GM18505 (cell line): Measurements from ENCODE around the gene ACSL6.

ENCODE experiments used
- ATAC-seq: cut with Tn5 transposase; IDR thresholded peaks from one replicate; pipeline ENCODE4 v1.9.1; 2021; ENCODE audit not compliant: unreplicated experiment
- POLR2A ChIP-seq: IDR thresholded peaks from 4 replicates; pipeline ENCODE4 v1.6.1; 2011; ENCODE audit warnings: borderline replicate concordance; ENCODE audit not compliant: insufficient read depth, insufficient read length; ENCODE audit errors: extremely low read depth

Gene ACSL6

DNA sequence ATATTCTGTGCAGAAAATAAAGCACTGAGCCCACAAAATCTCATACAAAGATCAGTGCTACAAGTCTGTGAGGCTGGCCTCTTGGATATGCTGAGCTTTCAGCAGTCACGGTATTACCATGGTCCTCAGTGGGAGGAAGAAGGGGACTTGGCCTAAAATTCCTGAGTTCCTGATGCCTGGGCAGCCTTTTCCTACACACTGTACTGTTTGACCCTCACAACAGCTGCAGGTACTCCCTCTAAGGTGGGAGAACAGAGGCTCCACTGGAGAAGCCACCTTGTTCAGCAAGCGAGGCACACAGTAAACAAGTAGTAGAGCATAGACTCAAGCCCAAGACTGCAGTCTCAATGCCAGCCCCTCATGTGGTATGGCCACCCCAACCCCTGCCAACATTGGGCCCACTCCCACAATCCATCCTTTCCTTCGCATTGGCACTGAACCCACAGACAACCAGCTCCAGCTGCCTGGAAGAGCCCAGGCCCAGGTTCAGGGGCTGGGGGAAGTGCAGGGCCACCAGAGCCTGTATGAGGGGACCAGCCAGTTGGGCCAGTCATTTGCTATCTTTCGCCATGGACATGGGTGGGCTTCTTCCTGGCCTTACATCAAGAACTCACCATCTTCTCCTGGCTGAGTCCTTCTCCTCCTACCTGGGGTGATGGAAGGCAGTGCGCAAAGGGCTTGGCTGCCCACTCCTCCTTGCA is 14.3 kb downstream of the ACSL6 start:
- TF ChIP-seq POLR2A = no peak
- no peak for ATAC-seq

DNA sequence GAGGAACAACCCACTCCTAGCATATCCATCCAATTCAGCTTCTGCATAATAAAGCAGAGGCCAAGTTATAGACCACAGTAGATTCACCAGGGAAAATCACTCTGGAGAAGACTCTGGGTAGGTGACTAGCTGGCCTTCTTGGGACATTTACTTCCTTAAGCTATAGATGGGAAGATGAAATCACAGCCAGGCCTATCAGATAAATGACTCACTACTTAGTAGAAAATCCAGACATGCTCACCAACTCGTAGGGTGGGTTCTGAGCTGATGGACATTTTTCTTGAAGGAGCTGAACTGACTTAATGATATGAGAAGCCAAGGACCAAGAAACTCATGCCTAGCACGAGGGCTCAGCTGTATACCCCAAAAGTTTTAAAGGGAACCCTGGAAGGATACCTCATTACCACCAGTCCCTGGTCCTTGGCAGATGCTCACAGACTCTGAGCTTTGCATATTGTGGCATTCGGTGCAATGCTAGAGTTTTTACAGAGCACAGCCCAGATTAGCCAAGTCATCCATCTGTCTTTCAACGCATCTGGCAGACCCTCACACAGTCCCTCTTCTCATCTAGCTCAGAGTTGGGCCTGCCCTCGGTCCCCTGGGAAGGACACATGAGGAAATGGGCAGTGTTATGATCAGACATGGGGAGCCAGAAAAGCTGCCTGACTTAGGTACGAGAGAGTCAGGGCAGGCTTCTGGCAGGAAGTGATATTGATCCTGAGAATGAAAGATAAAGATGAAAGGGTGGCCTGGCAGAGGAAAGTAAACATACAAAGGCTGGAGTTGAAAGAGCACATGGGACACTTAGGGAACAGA is 15.0 kb downstream of the ACSL6 start:
- TF ChIP-seq POLR2A = no peak
- no peak for ATAC-seq

DNA sequence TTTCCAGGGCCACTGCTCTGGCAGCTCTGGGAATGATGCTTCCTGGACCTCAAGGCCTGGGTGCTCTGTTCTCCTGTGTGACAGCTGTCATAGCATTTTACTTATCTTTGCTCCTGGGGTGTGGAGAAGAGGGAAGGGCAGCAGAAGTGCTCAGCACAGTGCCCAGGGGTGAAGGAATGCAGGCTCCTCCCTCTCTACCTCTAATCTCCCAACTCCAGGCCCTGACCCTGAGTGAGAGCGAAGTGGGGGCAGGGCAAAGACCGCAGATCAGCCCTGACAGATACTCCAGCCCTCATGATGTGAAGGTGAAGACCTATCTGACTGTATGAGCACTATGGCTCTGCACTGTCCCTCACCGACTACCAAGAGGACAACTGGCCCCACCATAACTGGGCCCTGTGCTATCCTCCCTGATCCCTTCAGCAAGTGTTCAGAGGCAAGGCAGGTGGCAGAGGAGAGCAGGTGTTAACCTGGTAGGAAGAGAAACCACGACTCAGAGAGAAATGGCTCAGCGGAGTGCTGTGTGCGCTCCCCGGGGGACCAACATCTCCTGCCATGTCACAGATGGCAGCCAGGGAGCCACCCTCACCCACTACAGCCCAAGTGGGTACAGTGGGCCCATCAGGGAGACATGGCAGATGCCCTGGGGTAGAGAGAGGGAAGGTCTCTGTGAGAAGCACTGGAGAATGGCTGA is 16.8 kb downstream of the ACSL6 start:
- TF ChIP-seq POLR2A = no peak
- no peak for ATAC-seq

GRCh38 chr5:131994090-131994489 is 17.4 kb downstream of the ACSL6 start:
- no peak for ATAC-seq
- TF ChIP-seq POLR2A = no peak

GRCh38 chr5:131993676-131994075 is 17.8 kb downstream of the ACSL6 start:
- ATAC-seq = no peak

GRCh38 chr5:131992370-131992769 is 19.1 kb downstream of the ACSL6 start:
- no peak for TF ChIP-seq POLR2A
- no peak for ATAC-seq

More at GRCh38 chr5:131993676-131994075, 17.8 kb downstream of the ACSL6 start:
- no peak for TF ChIP-seq POLR2A

DNA sequence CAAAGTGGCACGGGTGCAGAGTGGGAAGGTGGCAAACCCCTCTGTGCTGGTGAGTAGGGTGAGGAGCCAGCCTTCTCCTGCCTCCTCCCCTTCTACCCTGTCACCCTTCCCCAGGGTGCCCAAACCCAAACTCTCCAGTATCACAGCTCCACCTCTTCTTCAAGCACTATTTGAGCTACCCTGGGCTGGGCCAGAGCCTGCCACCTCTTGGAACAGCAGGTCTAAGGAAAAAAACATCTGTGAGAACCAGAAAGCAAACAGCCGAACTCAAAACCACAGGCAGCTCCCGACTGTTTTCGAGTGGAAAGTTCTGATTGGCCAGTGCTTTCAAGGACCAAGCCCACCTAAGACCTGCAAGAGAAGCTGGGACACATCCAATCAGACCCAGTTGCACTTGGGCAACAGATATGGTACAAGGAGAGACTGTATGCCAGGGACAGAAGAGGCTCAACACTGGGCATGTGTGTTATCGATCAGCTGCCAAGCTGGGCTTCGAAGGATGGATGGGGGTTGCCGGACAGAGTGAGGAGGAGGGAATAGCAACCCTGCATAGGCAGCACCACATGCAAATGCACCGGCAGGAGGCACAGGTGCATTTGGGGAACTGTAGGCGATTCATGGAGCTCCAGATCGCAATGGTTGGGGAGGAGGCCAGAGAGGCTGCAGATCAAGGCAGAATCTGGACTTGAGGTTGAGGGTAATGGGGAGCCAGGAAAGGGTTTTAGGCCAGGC is 19.7 kb downstream of the ACSL6 start:
- TF ChIP-seq POLR2A = no peak
- no peak for ATAC-seq

DNA sequence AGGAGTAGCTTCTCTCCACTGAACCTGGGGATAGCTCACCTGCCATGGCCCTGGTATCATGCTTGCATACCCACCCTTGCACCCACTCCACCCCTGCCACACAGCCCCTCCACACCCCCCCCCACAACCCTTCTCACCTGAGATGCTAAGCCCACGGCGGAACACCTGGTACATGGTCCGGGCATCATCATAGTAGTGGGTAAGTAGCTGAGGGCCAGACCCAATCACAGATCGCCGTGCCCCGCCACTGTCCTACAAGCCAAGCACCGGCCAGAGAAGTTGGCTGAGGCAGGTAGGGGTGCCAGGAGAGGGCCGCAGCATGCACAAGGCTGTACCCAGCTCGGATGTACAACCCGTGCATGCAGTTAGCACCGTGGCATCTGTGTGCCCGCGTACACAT is 20.7 kb downstream of the ACSL6 start:
- ATAC-seq = no peak
- TF ChIP-seq POLR2A = no peak

DNA sequence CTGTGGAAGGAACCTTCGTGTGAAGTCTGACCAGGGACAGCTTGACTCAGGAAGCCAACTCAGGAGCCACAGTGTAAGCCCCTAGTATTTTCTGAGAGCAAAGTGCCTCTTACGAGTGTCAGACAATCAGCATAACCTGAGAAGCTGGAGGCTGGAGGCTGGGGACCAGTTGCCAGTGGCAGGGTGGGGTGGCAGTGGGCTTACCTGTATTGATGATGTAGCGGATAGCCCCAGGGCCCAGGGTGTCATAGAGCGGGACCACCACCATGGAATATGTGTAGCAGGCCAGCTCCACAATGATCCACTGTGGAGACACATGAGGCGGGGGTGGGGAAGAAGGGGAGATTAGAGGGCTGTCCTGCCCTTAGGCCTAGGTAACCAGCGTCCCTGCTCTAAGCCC is 22.9 kb downstream of the ACSL6 start:
- no peak for ATAC-seq
- no peak for TF ChIP-seq POLR2A

- ATAC-seq = no peak
- TF ChIP-seq POLR2A = no peak
These were observed 24.2 kb downstream of the ACSL6 start for GRCh38 chr5:131987251-131987650.

- no peak for TF ChIP-seq POLR2A
- no peak for ATAC-seq
These were observed 25.1 kb downstream of the ACSL6 start for GRCh38 chr5:131986161-131986912.

DNA sequence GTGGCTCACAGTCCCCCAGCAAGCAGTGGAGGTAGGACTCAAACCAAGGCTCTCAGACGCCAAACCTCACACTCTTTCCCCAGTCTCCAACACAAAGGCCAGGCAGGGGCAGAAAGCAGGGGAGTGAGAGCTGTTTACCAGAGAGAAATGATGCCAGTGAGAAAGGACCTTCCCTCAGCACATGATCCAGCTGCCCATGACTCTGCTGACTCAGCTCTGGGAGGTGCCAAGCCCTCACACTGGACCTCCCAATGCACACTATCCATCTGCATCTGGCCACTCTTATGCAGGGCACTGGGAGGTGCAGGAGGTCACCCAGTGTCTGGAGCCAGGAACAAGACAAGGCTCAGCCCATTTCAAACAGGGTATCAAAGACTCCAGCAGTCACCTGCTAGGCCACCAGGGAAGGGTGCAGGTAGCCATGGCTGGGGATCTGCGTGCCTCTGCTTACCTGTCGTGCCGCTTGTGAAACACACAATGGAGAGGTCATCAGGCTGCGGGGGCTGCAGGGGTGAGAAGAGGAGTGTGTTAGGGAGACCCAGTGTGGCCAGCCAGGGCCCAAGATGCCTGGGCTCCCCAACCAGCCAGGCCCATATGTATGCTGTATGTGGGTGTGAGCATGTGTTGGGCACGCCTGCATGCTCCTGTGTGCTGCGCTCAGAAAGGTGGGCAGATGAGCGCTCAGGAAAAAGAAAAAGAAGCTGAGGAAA is 26.3 kb downstream of the ACSL6 start:
- no peak for TF ChIP-seq POLR2A
- no peak for ATAC-seq
